Measurements from ENCODE around the gene POU2F3. TPM values are rescaled to one million over a fixed set of nuclear protein-coding genes. Genes with fewer than 3 reads are reported as not detected.
A peak's percentile ranks its signal among the peaks of the same experiment; 100 is the strongest.

POU2F3 gene
- total and polyA plus RNA-seq, 2 of the 13 experiments (the other 11 are each of a cell fraction or from before 2014, with no cell fraction given), result not detected

GRCh38 chr11:120337355-120338106 is 97.6 kb downstream of the POU2F3 start (continued):
- TF ChIP-seq ZNF512B (CRISPR knock-in tag; IDR thresholded peaks at IDR 0.05; ENCODE audit: borderline replicate concordance), result no peak
- TF ChIP-seq ZNF326 (CRISPR knock-in tag; IDR thresholded peaks at IDR 0.05; ENCODE audit: borderline replicate concordance), result no peak
- no peak for TF ChIP-seq PLSCR1 (CRISPR knock-in tag; IDR thresholded peaks at IDR 0.05; ENCODE audit: borderline replicate concordance)
- TF ChIP-seq POLR2G (IDR thresholded peaks at IDR 0.05; ENCODE audit: low read depth, low read length), result peak; percentile 6; the same call in 1 of the 2 replicates
- peak; percentile 44; the same call in 1 of the 2 replicates for TF ChIP-seq NCOA2 (CRISPR knock-in tag; IDR thresholded peaks at IDR 0.05)
- TF ChIP-seq GPBP1L1 (CRISPR knock-in tag; IDR thresholded peaks at IDR 0.05), result no peak
- TF ChIP-seq FLYWCH1 (CRISPR knock-in tag; IDR thresholded peaks at IDR 0.05), result no peak
- TF ChIP-seq PRDM4 (CRISPR knock-in tag; IDR thresholded peaks at IDR 0.05; ENCODE audit: borderline replicate concordance), result no peak
- no peak for TF ChIP-seq ZNF543 (CRISPR knock-in tag; IDR thresholded peaks at IDR 0.05)
- no peak for TF ChIP-seq ZBTB42 (CRISPR knock-in tag; IDR thresholded peaks at IDR 0.05)
- no peak for TF ChIP-seq MIER2 (CRISPR knock-in tag; IDR thresholded peaks at IDR 0.05)
- no peak for TF ChIP-seq ZNF431 (CRISPR knock-in tag; IDR thresholded peaks at IDR 0.05; ENCODE audit: borderline replicate concordance, low read depth)
- no peak for TF ChIP-seq PITX1 (CRISPR knock-in tag; IDR thresholded peaks at IDR 0.05)
- TF ChIP-seq CREB3 (CRISPR knock-in tag; IDR thresholded peaks at IDR 0.05), result no peak
- TF ChIP-seq ZNF703 (CRISPR knock-in tag; IDR thresholded peaks at IDR 0.05; ENCODE audit: borderline replicate concordance), result no peak
- no peak for TF ChIP-seq ZBTB43 (CRISPR knock-in tag; conservative IDR thresholded peaks at IDR 0.05)
- TF ChIP-seq FOSL1 (CRISPR knock-in tag; IDR thresholded peaks at IDR 0.05; ENCODE audit: borderline replicate concordance), result no peak
- TF ChIP-seq PPARG (CRISPR knock-in tag; conservative IDR thresholded peaks at IDR 0.05), result 0 out of 2 replicates have a peak, but pooled peaks have one; percentile 13
